ENCODE measurements around the gene SGPL1.

The SGPL1 gene

DNA sequence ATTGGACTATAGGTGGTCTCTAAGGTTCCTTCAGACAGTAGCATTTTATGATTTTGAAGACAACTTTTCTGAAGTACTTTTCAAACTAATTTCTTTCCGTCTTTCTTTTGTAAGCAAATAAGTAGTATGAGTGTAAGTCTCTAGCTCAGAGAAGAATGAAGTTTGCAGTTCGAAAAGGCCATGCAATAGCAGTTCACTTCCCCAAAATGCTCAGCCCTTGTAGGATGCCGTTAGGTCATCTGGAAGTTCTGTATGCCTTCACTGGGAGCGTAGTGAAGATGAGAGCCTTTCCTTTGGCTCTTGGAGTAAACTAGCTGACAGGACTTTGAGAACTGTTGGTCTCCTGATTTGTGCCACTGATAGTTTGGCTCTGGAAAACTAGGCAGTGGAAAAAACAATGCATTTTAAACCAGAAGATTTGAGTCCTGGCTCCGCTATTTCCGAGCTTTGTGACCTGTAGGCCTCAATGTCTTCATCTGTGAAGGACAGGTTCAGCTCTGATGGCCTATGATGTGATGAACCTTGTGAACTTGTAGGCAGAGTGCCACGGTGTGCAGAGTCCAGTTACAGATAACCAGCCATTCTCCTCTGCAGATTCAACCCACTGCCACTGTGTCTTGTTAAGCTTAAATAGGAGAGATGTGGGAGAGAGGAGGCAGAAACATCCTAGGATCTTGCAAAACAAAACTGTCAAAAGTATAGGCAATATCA, 18.8 kb downstream of the SGPL1 start:
- H3K36me3 ChIP-seq: peaks cover 0 to 4% (median 0%) of the 10 kb centered on the region in 3 donors
- no peak overlapping the region for H3K27ac ChIP-seq
- DNase-seq: no peak
- H3K9me3 ChIP-seq: no peaks in the 10 kb centered on the region
- TF ChIP-seq, protein P1, sequence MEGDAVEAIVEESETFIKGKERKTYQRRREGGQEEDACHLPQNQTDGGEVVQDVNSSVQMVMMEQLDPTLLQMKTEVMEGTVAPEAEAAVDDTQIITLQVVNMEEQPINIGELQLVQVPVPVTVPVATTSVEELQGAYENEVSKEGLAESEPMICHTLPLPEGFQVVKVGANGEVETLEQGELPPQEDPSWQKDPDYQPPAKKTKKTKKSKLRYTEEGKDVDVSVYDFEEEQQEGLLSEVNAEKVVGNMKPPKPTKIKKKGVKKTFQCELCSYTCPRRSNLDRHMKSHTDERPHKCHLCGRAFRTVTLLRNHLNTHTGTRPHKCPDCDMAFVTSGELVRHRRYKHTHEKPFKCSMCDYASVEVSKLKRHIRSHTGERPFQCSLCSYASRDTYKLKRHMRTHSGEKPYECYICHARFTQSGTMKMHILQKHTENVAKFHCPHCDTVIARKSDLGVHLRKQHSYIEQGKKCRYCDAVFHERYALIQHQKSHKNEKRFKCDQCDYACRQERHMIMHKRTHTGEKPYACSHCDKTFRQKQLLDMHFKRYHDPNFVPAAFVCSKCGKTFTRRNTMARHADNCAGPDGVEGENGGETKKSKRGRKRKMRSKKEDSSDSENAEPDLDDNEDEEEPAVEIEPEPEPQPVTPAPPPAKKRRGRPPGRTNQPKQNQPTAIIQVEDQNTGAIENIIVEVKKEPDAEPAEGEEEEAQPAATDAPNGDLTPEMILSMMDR (IDR thresholded peaks at IDR 0.05): no peak
- no peaks in the 10 kb centered on the region for H3K27me3 ChIP-seq
- intact Hi-C loops (cut with DNase I; ENCODE audit: low total_unique reads): no loop called here
- H3K4me1 ChIP-seq: peaks cover 0 to 45% (median 8%) of the 10 kb centered on the region in 4 donors
- H3K4me3 ChIP-seq: no peak overlapping the region

DNA sequence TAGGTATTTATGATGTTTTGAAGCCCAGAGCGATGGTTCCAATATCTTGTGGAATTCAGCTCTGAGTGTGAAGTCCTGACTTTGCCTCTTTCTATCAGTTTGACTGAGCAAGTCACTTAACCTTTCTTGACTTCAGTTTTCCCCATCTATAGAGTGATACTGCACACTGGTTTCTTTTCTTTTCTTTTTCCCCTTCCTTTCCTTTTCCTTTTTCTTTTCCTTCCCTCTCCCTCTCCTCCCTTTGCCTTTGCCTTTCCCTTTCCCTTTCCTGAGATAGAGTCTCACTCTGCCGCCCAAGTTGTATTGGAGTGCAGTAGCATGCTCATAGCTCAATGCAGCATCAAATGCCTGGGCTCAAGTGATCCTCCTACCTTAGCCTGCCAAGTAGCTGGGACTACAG, 20.6 kb downstream of the SGPL1 start:
- TF ChIP-seq, protein P1 (IDR thresholded peaks at IDR 0.05): no peak
- peaks cover 0 to 4% (median 0%) of the 10 kb centered on the region in 3 donors for H3K36me3 ChIP-seq
- no peak overlapping the region for H3K27ac ChIP-seq
- no peak overlapping the region for H3K4me3 ChIP-seq
- peaks cover 0 to 45% (median 8%) of the 10 kb centered on the region in 4 donors for H3K4me1 ChIP-seq
- H3K9me3 ChIP-seq: no peaks in the 10 kb centered on the region
- H3K27me3 ChIP-seq: no peaks in the 10 kb centered on the region
- intact Hi-C loops (cut with DNase I; ENCODE audit: low total_unique reads): no loop called here
- no peak for DNase-seq

DNA sequence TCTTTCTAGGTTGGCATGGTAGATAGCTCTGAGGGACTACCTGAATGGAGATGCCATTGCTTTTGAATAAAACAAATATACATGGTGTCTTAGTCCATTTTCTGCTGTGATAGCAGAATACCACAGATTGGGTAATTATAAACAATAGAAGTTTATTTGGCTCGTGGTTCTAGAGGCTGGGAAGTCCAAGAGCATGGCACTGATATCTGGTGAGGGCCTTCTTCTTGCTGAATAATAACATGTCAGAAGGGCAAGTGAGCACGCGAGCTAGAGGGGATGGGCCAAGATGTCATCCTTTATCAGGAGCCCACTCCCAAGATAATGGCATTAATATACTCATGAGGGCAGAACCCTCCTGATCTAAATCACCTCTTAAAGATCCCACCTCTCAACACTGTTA, 21.9 kb downstream of the SGPL1 start:
- no peaks in the 10 kb centered on the region for H3K27me3 ChIP-seq
- H3K27ac ChIP-seq: no peak overlapping the region
- no peak overlapping the region for H3K4me3 ChIP-seq
- no peaks in the 10 kb centered on the region for H3K9me3 ChIP-seq
- peaks cover 0 to 4% (median under 1%) of the 10 kb centered on the region in 3 donors for H3K36me3 ChIP-seq
- H3K4me1 ChIP-seq: peaks cover 0 to 37% (median 8%) of the 10 kb centered on the region in 4 donors
- intact Hi-C loops (cut with DNase I; ENCODE audit: low total_unique reads): no loop called here
- TF ChIP-seq, protein P1 (IDR thresholded peaks at IDR 0.05): no peak
- no peak for DNase-seq

DNA sequence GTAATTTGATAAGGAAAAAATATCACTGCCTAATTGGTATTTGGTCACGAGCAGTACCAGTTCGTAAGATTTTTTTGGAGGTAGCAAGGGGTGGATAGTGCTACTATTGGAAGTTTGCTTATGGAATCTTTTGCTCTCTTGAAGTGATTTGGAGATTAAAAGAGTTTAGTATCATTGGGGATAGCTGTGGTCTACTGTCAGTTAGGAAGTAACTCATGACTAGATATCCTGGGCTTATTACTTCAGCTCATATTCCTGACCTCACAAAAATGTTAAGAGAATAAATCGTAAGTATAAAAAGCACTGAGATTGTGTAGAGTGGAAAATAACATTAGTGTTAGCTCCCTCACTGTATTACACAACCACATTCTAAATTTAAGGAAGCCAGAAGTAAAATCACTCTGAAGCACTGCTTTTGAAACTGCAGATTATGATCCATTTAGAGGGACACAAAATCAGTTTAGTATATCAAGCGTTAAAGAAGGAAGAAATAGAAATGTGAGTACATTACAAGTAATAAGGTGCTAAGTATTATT, 22.6 kb downstream of the SGPL1 start:
- Histone ChIP-seq H3K9me3 (no peaks in the 10 kb centered on the region), H3K27me3 (no peaks in the 10 kb centered on the region), H3K36me3 (peaks cover 0 to 4% (median 4%) of the 10 kb centered on the region in 3 donors), H3K4me3 (no peak overlapping the region), H3K27ac (no peak overlapping the region), H3K4me1 (peaks cover 0 to 32% (median 8%) of the 10 kb centered on the region in 4 donors)
- TF ChIP-seq, protein P1 (IDR thresholded peaks at IDR 0.05): no peak
- intact Hi-C loops (cut with DNase I; ENCODE audit: low total_unique reads): no loop called here
- no peak for DNase-seq

DNA sequence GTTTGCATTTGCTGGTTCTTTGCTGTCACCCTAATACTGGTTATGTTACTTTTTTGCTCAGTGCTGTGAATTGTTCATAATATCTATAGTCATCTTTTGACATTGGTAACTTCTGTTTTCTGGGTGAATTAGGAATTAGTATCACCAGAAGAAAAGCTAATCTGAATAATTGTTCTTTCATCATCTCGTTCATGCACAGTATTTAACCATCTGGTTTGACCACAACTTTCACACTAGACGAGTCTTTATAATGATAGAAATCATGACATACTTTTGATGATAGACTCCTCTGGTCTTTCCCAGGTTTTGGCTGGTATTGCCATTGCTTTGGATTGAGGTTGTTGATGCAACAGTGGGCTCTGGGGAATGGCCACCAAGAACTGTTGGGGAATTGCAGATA, 25.1 kb downstream of the SGPL1 start:
- Histone ChIP-seq H3K27ac (no peak overlapping the region), H3K27me3 (no peaks in the 10 kb centered on the region), H3K4me1 (peaks cover 0 to 9% (median 3%) of the 10 kb centered on the region in 4 donors), H3K9me3 (no peaks in the 10 kb centered on the region), H3K36me3 (peaks cover 0 to 16% (median 16%) of the 10 kb centered on the region in 3 donors), H3K4me3 (no peak overlapping the region)
- intact Hi-C loops (cut with DNase I; ENCODE audit: low total_unique reads): no loop called here
- TF ChIP-seq, protein P1 (IDR thresholded peaks at IDR 0.05): no peak
- DNase-seq: no peak

Measured in tibial artery (tissue), 4 donors.